Ecto neural progenitor cell (in vitro differentiated cells): Measurements from ENCODE around the gene BID.
A peak's percentile ranks its signal among the peaks of the same experiment; 100 is the strongest.

Source experiments
- DNase-seq: peaks from one replicate; pipeline ENCODE4 v3.0.0-alpha.2; 2018; ENCODE audit warnings: low spot score

The BID gene

DNA sequence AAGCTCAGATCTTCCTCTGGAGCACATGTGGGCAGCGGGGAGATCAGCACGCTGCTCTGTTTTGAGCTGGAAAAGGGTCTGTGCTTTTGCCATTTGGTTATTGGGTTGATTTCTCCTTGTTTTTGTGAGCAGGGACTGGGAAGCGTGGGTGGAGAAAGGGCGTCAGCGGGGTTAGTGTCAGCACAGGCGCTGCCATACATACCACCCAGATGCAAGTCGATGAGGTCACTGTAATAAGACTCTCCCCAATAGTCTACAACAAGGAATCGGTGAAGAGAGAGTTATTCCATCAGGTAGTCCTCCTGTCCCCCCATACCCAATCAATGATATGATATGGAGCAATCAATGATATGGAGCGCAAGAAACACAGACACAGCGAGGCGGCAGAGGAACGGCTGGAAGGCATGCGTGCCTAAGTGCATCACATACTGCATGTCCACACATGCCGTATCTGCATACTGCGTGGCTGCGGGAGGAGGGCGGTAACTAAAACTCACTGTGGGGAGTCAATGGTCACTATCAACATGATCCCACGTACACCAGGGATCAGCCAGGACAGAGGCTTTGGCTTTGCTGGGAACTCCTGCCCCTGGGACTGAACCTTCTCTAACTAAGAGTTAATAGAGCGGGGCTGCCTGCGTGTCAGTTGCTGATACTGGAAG lies 29.5 kb upstream of the BID start:
- DNase-seq = no peak

GRCh38 chr22:17802822-17803221 lies 28.6 kb upstream of the BID start:
- DNase-seq = no peak

DNA sequence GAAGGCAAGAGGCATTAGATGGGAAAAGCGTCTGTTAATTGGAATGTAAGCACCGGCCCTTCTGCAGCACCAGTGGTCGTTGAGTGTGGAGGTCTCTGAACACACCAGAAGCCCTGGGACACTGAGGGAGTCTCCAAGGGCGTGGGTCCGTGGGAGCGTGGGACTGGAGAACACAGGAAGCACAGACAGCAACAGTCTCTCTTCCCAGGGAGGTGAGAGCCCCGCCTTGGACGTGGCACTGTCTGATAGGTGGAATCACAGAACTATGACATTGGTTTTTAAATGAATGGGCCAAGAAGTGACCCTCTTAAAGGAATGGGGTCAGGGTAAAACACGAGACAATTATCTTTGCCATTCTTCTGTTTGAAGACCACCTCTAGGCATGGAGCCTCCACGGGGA lies 28.1 kb upstream of the BID start:
- DNase-seq = no peak

GRCh38 chr22:17797721-17798559 lies 23.7 kb upstream of the BID start:
- DNase-seq = no peak

- DNase-seq = no peak
These were observed 22.4 kb upstream of the BID start for GRCh38 chr22:17796695-17797094.

GRCh38 chr22:17795661-17796548 lies 21.6 kb upstream of the BID start:
- no peak for DNase-seq

GRCh38 chr22:17794726-17795542 lies 20.7 kb upstream of the BID start:
- no peak for DNase-seq

- no peak for DNase-seq
These were observed 18.7 kb upstream of the BID start for GRCh38 chr22:17792854-17793434.

DNA sequence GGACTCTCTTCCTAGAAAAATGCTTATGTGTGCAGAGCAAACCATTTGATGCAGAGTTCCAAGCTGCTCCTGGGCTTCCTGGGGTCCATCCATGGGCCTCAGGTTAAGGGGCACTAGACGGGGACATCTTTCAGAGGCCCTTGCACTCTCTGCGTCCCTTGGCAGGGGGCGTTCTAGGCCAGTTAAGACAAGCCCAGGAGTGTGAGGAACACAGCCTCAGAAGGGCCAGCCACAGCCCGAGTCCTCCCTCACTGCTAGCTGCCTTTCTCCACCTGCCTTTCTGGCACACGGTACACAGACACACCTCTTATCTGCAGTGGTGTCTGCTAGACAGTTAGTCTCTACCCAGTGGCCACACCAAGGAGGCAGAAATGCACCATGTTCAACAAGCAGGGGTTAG lies 18.0 kb upstream of the BID start:
- DNase-seq = no peak

DNA sequence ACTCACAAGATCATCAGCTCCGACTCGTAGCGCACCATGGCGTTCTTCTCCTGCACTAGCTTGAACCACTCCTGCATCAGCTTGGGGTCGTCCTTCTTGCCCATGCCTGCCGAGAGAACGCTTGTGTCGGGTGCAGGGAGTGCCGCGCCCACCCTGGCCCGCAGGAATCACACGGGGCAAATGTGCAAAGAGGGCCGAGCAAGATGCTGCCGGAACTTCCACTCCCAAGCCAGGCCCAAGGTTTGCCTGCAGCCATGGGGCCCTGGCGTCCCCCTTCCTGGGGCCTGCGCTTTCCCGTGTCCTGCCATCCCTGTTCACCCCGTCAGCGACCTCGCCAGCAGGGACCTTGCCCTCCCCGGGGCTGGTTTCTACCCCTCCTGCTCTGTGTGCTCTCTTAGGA lies 16.9 kb upstream of the BID start:
- no peak for DNase-seq

GRCh38 chr22:17789379-17790200 lies 15.3 kb upstream of the BID start:
- no peak for DNase-seq

DNA sequence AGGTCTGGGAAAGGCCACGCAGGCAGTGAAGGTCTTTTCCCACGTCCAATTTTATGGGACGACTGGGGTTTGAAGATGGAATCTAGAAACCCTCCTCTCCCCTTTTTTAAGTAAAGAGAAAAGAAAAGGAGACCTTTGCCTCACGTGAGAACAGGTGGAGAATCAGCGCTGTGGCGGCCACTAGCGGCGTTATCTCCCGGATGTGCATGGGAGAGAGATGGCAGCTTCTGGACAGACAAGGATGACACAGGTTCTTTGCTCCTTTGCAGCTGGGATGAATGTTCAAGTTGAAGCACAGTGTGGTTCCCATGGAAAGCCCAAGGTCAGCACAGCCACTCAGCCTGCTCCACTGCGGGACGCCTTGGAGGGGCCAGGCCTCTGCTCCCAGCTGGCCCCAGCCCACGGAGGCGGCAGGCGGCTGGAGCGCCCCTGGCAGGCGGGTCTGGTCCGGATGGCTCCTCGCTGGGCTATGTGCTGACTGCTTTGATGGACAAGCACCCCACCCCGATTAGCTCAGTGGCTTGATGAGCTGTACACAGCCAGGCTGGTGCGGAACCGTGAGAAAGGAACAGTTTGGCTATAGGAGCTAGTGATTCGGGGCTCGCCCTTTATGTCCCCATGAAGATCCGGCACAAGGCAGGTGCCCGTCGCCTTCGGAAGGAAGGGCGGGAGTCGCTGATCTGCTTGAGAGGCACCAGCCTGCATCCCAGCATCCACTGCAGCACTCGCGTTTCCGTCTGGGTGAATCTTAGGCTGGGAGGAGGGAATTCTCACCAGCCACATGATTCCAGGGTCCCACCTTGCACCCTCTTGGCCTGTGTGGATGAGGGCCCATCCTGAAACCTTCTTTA lies 14.5 kb upstream of the BID start:
- DNase-seq = no peak

GRCh38 chr22:17787716-17788330 lies 13.6 kb upstream of the BID start:
- DNase-seq = no peak

- no peak for DNase-seq
These were observed 13.0 kb upstream of the BID start for GRCh38 chr22:17787241-17787640.

DNA sequence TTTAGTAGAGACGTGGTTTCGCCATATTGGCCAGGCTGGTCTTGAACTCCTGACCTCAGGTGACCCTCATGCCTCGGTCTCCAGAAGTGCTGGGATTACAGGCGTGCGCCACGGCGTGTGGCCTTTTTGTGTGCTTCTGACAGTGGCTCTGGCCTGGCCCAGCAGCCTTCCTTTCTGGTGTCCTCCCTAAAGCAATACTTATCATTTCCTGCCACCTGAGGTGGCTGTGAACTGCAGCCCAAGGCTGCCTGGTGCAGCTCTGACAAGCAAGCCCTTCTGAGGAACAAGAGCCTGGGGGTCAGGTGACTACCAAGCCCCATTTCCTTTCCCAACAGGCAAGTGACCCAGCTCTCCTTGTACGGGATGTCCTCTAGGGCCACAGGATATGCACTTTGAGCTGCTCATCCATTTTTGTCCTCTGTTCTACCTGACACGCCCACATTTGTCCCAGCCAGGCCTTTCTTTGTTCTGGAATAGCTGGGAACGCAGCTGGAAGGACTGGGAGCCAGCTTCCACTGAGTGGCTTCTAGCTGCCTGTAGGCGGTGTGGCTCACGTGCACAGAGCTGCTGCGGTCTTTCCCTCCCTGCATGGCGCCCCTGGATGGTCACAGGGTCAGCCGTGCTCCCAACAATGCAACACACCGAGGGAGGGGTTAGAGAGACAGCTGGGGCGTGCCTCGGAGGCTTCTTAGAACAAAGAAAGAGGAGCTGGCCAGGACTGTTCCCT lies 12.3 kb upstream of the BID start:
- peak; percentile 85 for DNase-seq

DNA sequence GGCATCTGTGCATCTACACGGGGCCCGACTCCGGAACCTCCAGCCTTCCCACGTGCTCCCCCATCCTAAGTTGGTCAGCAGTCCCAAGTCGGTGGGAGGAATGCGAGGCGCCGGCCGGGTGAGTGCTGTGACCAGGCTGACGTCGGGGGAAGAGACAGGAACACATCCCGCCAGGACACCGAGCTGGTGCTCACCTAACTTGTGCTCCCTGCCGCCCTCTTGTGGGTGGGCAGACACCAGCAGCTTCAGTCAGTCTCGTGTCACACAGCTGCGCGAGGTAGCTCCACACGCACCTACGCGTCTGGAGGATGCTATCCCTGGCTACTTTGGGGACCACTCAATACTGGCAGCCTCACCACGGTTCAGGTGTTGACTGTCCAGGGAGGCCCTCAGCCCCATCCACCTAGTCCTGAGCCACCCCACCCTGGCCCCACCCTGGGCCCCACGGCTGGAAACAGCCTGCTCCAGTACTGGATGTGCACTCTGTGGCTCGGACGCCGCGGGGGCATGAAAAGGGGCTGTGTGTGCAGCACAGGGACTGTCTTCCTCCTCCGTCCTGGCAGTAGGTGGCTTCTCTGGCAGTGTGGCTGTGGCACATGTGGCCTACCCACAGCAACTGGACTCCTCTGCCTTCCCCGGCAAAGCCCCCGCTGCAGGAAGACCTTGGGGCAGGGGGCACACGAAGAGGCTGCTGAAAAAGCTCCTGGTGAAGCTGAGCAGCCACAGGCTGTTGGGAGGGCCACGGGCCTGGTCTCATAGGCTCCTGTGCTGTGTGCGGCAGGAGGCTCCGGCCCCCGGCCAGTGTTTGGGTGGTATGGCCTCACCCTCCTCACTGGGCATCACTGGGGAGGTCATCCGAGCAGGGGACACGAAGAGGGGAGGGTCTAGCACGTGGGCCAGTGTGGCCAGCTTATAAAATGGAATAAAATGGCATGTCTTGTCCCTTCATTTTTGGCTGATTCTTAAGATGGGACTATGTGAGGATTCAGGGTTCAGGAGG lies 11.2 kb upstream of the BID start:
- no peak for DNase-seq

DNA sequence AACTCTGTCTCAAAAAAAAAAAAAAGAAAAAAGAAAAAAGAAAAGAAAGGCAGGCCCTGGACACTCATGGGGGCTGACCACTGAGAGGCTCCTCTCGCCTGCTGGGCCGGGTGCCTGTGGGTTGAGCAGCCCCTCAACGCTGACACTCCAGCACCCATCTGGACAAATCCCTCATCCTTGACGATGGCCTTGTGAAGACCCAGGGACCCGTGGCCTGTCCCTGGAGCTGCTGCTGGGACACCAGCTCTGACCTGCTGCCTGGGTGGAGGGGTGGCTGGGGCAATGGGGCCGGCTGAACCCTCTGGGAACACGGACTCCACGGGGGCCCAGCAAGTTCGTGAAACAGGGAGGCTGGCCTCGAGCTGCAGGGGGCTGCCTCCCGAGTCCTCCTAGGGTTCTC lies 10.5 kb upstream of the BID start:
- DNase-seq = no peak
